ENCODE data around the gene KCNH6.

Gene KCNH6

DNA sequence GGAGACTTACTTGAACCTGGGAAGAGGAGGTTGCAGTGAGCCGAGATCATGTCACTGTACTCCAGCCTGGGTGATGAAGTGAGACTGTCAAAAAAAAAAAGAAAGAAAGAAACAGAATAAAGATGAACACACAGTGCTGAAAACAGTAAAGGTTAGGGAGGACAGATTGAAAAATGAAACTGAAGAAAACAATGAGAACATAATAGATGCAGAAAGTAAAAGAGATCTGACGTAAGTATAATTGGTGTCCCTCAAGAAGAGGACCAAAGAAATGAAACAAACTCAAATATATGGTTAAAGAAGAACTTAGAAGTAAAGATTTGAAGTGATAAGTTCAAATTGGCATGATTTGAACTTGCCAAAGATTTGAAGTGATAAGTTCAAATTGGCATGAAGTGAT lies 34.3 kb downstream of the KCNH6 start:
- DNase-seq: no peak

DNA sequence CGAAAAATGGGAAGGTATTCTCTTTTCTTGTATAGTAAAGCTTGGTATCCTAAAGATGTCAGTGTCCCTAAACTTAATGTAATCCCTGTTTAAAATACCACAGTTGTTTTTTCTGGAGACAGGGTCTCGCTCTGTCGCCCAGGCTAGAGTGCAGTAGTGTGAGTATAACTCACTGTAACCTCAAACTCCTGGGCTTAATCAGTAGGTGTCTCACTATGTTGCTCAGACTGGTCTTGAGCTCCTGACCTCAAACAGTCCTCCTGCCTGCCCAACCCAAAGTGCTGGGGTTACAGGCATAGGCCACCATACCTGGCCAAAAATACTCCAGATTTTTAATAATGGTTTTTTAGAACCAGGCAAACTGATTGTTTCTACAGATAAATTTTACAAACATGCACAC lies 35.3 kb downstream of the KCNH6 start:
- no peak for DNase-seq

DNA sequence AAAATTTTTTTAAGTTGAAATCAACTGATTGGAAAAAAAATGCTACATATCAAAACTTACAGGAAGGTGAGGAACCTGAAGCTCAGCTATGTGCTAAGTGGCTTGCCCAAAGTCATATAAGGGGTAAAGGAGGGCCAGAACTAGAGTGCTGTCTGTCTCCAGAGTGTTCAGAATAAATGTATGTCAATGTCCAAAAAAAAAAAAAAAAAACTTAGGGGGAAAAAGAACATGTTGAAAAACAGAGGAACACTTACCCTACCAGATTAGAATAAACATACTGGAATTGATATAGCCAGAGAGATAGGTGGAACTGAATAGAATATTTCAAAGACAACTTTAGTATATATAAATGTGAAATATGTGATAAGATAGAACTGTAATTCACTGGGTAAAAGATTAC lies 38.7 kb downstream of the KCNH6 start:
- DNase-seq: no peak

DNA sequence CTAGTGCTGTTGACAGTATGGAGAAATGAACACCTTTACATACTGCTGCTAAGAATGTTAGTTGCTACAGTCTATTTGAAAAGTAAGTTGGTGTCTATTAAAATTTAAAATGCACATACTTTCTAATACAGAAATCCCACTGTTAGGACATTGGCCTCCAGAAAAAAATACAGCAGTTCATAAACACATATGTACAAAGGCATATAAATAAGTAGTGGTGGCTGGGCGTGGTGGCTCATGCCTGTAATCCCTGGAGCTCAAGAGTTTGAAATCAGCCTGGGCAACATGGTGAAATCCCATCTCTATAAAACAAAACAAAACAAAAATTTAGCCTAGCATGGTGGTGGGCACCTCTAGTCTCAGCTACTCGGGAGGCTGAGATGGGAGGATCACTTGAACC lies 40.2 kb downstream of the KCNH6 start:
- DNase-seq: no peak

DNA sequence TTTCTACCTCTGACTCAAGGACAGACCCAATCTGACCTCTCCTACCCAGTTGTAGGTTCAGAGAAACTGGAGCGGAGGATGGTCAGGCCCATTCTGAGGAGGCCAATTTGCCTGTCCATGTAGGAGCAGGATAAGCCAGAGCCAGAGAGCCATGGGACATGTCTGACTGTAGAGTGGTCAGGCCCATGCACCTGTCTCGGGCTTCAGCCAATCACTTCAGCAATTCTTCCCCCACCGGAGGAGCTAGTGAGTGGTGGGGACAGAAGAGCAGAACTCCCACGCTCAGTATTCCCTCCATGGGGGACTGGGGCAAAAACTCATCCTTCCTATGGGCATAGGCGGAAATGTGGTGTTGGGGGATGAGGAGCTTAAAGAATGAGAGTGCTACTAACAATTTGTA lies 41.4 kb downstream of the KCNH6 start:
- no peak for DNase-seq

DNA sequence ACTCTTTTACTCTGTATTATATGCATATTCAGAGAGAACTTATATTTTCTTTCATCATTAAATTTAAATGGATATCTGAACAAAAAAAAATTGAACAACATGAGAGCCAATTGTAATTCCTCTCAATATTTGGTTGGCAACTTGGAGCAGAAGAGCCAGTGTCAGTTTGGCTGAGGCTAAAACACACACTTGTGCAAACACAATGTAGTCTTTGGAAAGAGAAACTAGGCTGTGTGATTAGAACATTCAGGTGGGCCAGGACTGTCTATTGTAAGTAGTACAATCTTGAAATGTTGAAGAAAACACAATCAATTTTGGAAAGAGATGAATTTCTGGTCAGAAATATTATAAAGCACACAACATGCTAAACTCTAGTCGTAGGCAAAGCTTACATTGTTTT lies 44.1 kb downstream of the KCNH6 start:
- DNase-seq: no peak

DNA sequence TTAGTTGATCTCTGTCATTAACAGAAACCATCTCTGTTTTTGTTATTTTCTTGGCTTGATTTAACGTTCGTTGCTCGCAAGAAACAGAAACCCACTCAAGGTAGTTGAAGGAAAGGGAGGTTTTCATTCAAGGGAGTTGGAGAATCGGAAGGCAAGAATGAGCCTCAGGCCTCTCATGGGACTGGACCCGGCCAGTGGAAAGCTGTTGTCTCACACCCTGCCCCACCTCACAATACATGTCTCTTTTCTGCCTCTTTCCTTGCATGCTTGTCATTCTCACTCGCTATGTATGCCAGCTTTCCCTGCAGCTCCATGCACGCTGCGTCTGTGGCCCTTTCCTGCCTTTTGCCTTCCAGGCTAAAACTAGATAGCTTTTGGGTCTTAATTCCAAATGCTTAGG lies 45.4 kb downstream of the KCNH6 start:
- no peak for DNase-seq

DNA sequence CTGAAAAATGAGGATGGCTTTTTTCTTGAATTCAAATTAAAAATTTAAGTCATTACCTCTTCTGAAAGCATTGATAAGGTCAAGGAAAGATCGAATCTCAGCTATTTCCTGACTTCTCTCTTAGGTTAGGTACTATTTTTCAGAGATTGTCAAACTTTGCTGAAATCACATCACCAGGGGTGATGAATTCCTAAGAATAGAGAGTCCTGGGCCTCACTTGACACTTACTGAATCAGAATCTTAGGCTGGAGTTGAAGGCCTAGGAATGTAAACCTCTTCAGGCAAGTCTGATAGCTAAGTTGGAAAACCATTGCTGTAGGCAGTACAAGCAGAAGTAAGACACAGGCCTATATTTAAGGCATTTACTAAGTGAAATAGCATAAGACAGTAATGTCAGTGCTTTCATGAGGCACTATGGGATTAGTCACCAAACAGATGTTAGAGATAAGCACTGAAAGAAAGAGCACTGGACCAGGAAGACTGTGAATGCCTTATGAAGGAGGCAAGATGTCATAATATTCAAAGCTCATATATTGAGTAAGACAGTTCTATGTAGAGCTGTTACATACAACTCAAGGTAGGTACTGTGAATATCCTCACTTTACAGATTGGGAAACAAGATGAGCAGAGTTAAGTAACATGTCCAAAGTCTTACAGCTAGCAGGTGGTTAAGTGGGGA lies 48.6 kb downstream of the KCNH6 start:
- no peak for DNase-seq

DNA sequence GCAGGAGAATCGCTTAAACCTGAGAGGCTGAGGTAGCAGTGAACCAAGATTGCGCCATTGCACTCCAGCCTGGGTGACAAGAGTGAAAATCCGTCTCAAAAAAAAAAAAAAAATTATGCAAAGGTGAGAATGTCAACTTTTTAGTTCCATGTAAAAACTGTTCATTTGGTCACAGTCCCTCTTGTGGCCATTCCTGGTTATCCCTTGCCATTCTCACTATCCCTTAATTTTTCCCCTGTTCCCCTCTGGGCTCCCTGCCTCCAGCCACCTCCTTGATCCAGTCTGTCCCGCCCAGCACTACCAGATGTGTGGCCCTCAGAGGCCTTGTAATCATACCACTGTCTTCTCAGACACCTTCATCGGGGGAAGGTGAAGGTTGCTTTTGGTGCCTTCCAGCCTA lies 50.5 kb downstream of the KCNH6 start:
- no peak for DNase-seq

DNA sequence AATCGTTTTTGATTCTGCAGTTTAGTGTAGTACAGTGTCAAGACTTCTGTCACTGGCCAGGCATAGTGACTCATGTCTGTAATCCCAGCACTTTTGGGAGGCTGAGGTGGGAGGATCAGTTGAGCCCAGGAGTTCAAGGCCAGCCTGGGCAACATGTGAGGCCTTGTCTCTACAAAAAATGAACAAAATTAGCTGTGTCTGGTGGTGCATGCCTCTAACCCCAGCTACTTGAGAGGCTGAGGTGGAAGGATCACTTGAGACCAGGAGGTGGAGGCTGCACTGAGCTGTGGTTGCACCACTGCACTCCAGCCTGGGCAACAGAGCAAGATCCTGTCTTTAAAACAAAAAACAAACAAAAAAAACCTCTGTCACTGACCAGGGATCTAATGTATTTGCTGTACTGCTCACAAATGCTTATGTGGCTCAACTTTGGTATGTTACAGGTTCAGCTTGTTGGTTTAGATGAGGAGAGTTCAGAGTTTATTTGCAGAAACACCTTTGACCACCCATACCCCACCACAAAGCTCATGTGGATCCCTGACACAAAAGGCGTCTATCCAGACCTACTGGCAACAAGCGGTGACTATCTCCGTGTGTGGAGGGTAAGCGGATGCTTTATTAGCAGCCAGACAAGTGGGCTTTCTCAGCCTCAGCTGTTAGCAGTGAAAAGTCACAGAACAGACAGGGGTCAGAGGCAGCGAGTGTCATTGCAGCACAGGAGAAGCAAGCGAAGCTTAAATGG lies 55.0 kb downstream of the KCNH6 start:
- DNase-seq: no peak

DNA sequence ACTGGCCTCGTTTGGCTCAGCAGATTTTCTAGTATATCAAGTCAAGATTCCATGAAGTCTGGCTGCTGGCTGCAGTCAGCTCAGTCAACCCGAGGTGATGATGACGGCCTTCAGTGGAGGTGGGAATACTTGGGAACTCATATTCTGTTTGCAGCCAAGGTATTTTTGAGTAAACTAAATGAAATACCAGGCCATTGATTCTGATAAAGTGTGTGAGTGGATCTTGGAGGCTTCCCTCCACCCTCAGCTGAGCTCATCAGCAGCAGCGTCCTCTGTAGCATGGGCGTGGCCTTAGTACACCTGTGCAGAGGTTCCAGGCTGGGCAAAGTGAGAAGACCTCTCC lies 55.6 kb downstream of the KCNH6 start:
- no peak for DNase-seq

DNA sequence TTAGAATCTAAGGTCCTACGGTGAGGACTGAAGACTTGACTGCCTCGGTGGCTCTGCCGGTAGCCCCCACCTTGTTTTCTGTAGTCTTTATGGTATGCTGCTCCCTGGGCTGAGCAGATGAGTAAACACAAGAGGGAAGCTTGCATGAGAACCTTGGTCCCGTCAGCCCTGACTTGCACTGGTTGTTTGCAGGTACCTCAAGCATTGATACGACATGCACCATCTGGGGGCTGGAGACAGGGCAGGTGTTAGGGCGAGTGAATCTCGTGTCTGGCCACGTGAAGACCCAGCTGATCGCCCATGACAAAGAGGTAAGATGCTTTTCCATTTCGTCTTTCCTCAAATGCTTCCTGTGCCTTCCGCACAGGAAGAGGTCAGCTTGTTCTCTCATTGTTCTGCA lies 56.5 kb downstream of the KCNH6 start:
- DNase-seq: no peak

DNA sequence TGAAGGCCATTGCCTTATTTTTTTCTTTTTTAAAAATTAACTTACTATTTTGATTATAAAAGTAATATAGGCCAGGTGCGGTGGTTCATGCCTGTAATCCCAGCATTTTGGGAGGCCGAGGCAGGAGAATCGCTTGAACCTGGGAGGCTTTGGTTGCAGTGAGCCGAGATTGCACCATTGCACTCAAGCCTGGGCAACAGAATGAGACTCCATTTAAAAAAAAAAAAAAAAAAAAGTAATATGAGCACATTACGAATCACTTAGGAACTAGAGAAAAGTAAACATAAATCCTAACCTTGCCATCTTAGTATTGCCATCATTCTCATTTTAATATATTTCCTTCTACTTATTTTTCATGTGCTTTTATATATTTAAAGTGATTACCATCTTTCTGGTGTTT lies 64.6 kb downstream of the KCNH6 start:
- no peak for DNase-seq

DNA sequence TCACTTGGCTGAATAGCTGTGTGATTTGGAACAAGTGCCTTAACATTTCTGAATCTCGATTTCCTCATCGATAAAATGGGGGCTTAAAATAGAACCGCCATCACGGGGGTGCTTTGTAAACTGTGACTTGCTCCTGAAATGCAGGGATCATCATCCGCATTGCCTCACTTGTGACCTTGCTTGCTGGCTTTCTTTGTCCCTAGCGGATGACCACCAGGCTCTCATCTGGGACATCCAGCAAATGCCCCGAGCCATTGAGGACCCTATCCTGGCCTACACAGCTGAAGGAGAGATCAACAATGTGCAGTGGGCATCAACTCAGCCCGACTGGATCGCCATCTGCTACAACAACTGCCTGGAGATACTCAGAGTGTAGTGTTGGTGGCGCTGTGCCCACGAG lies 65.6 kb downstream of the KCNH6 start:
- DNase-seq: no peak

DNA sequence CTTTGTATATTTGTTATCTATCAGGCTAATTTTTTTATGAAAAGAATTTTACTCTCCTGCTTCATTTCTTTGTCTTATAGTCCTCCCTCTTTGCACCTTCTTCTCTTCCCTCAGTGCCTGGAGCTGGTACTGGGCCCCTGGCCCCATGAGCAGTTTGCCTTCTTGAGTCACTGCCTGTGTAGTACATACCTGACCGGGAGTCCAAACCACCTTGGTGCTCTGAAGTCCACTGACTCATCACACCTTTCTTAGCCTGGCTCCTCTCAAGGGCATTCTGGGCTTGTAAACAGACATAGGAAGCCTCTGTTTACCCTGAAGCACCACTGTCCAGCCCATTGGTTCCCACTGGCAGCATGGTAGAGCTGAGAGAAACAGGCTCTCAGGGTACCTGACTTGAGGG lies 66.5 kb downstream of the KCNH6 start:
- DNase-seq: no peak

DNA sequence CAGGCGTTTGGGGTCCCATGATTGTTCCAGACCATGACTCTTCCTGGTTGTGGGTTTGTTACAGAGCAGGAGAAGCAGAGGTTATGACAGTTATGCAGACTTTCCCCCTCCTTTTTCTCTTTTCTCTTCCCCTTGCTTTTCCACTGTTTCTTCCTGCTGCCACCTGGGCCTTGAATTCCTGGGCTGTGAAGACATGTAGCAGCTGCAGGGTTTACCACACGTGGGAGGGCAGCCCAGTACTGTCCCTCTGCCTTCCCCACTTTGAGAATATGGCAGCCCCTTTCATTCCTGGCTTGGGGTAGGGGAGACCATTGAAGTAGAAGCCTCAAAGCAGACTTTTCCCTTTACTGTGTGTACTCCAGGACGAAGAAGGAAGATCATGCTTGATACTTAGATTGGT lies 69.6 kb downstream of the KCNH6 start:
- DNase-seq: no peak

DNA sequence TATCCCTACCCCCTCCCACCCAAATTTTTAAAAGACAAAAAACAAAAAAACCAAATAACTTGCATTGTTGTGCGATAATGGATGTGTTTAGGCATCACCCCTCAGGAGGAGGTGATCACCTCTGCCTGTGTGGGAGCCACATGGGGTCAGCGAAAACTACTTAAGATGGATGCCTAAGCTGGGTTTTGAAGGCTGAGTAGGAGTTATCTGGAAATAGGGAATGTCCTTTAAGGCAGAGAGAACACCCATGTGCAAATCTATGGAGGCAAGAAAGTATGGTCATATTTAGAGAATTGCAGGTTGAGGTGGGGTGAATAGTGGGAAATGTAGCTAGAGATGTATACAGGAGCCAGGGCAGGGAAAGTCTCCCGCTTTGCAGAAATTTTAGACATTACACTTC lies 72.0 kb downstream of the KCNH6 start:
- DNase-seq: no peak
